ENCODE data around the gene FAM234B. TPM values are rescaled to one million over a fixed set of nuclear protein-coding genes. Genes with fewer than 3 reads are reported as not detected.

Gene FAM234B
- total RNA-seq, 1 experiment from 2014 or later, result 20.8 TPM

- peaks cover 11% of the 10 kb centered on the region for H3K23me2 ChIP-seq (ENCODE audit: insufficient read length, low read depth, low read length, poor library complexity, severe bottlenecking)
- peak overlapping the region; percentile 65; the same call in 1 of the 2 replicates for H3K14ac ChIP-seq (ENCODE audit: insufficient read depth, low read length)
- peak overlapping the region; percentile 54 for H3K9ac ChIP-seq (ENCODE audit: extremely low read depth, insufficient read length, low read length)
- H3K18ac ChIP-seq (ENCODE audit: insufficient read length, low read depth, low read length), result peak overlapping the region; percentile 66
- H2BK120ac ChIP-seq (ENCODE audit: low read depth, low read length, poor library complexity, severe bottlenecking), result no peak overlapping the region
- no CpG with 5 or more reads among the region's 6 CpGs for WGBS (ENCODE audit: extremely low coverage, insufficient read length, low lambda C conversion rate)
- peak overlapping the region; percentile 88 for H3K4me2 ChIP-seq (ENCODE audit: insufficient read depth, insufficient read length, low read length)
- H4K8ac ChIP-seq (replicated peaks; ENCODE audit: insufficient read length, low read depth, low read length), result no peak overlapping the region
- no peak overlapping the region for H2AFZ ChIP-seq (ENCODE audit: low read length)
- H3T11ph ChIP-seq (ENCODE audit: low read length), result peak overlapping the region; percentile 64
- H3K27ac ChIP-seq (ENCODE audit: insufficient read length, low read depth, low read length), result no peak overlapping the region
- H3K79me2 ChIP-seq (ENCODE audit: insufficient read depth, low read length), result no peaks in the 10 kb centered on the region
- H3K4ac ChIP-seq (ENCODE audit: low read depth, low read length), result peak overlapping the region; percentile 58; the same call in 1 of the 2 replicates
- H2BK5ac ChIP-seq (ENCODE audit: insufficient read length, low read length), result no peak overlapping the region
- no peaks in the 10 kb centered on the region for H4K20me1 ChIP-seq (ENCODE audit: control insufficient read depth, insufficient read depth, insufficient read length)
- no peaks in the 10 kb centered on the region; a peak in 1 of 7 replicates for H3K36me3 Mint-ChIP-seq (ENCODE audit: insufficient read depth in 1 of 3, low read depth in 3 of 3)
- no peak overlapping the region for H2BK12ac ChIP-seq (ENCODE audit: insufficient read length, low read depth, low read length)
- no peaks in the 10 kb centered on the region for H3K9me3 ChIP-seq (ENCODE audit: control insufficient read depth, low read depth, low read length)
- TF ChIP-seq, protein P1, sequence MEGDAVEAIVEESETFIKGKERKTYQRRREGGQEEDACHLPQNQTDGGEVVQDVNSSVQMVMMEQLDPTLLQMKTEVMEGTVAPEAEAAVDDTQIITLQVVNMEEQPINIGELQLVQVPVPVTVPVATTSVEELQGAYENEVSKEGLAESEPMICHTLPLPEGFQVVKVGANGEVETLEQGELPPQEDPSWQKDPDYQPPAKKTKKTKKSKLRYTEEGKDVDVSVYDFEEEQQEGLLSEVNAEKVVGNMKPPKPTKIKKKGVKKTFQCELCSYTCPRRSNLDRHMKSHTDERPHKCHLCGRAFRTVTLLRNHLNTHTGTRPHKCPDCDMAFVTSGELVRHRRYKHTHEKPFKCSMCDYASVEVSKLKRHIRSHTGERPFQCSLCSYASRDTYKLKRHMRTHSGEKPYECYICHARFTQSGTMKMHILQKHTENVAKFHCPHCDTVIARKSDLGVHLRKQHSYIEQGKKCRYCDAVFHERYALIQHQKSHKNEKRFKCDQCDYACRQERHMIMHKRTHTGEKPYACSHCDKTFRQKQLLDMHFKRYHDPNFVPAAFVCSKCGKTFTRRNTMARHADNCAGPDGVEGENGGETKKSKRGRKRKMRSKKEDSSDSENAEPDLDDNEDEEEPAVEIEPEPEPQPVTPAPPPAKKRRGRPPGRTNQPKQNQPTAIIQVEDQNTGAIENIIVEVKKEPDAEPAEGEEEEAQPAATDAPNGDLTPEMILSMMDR (conservative IDR thresholded peaks at IDR 0.05), result no peak
- H2BK20ac ChIP-seq (ENCODE audit: low read depth, low read length, poor library complexity, severe bottlenecking), result no peak overlapping the region
- peaks cover 36 to 40% of the 10 kb centered on the region in 2 experiments for H3K4me1 Mint-ChIP-seq
- peaks cover 6% of the 10 kb centered on the region for H3K27me3 Mint-ChIP-seq (ENCODE audit: low read depth)
- H4K91ac ChIP-seq (ENCODE audit: insufficient read length, low read depth, low read length), result no peak overlapping the region
- no peaks in the 10 kb centered on the region for H3K9me3 Mint-ChIP-seq
- peak overlapping the region; percentile 72 to 81 for H3K4me3 Mint-ChIP-seq
- H2BK15ac ChIP-seq (ENCODE audit: low read depth, low read length), result no peak overlapping the region
- H3K56ac ChIP-seq (ENCODE audit: insufficient read length, low read depth, low read length), result no peak overlapping the region
- H4K5ac ChIP-seq (ENCODE audit: insufficient read length, low read depth, low read length), result no peak overlapping the region
- no peak for DNase-seq
- no peaks in the 10 kb centered on the region for H3K79me1 ChIP-seq (ENCODE audit: insufficient read depth, low read depth, low read length, poor library complexity, severe bottlenecking)
- no peaks in the 10 kb centered on the region for H3K27me3 ChIP-seq (ENCODE audit: insufficient read depth, low read length)
- peak overlapping the region; percentile 72 for H3K23ac ChIP-seq (ENCODE audit: insufficient read length, low read depth, low read length)
- no peak overlapping the region for H2AK5ac ChIP-seq (ENCODE audit: insufficient read length, low read length)
- peaks cover 9% of the 10 kb centered on the region; the same call in 1 of the 2 replicates for H3K4me1 ChIP-seq (ENCODE audit: insufficient read depth, low read length)
- H3K27ac Mint-ChIP-seq, result peak overlapping the region; percentile 34 to 85 (median 48); a peak in 4 of 7 replicates
Observed at GRCh38 chr12:13100605-13100881, 56.4 kb downstream of the FAM234B start.
